Neural progenitor cell (in vitro differentiated cells): Measurements from ENCODE around the gene PRG3.

Experiments used
- CTCF ChIP-seq: fragments of 200-600 bp; sonication (generic); IDR thresholded peaks from 2 replicates; pipeline ENCODE4 v1.5.1; 2017; ENCODE audit warnings: antibody characterized with exemption, mild to moderate bottlenecking
- EZH2phosphoT487 ChIP-seq: fragments of 200-600 bp; sonication (generic); IDR thresholded peaks from 2 replicates; pipeline ENCODE4 v1.6.1; 2017; ENCODE audit warnings: antibody characterized with exemption

GRCh38 chr11:57339328-57339727, 41.6 kb downstream of the PRG3 start:
- TF ChIP-seq CTCF (no peak), EZH2phosphoT487 (no peak)
